ENCODE results near the gene PPIF.

DNA sequence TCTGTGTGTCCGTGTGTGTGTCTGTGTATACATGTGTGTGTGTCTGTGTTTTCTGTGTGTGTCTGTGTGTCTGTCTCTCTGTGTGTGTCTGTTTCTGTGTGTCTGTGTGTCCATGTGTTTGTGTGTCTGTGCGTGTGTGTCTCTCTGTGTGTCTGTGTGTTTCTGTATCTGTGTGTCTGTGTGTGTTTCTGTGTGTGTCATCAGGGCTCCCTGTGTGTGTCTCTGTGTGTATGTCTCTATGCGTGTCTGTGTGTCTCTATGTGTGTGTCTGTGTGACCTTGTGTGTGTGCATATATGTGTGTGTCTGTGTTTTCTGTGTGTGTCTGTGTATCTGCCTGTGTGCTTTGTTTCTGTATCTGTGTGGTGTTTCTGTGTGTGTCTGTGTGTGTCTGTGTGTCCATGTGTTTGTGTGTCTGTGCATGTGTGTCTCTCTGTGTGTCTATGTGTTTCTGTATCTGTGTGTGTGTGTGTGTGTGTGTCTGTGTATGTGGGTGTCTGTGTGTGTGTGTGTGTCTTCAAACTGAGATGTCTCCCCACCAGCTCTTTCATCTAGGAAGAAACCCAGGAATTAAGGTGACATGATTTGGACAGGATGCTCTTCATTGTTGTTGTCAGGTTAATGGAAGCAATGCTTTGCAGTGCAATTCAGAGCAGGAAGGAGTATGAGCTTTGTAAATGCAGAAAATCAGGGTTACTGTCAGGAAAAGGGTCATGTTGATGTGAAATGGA, 20.7 kb upstream of the PPIF start:
- TF ChIP-seq, protein P1, sequence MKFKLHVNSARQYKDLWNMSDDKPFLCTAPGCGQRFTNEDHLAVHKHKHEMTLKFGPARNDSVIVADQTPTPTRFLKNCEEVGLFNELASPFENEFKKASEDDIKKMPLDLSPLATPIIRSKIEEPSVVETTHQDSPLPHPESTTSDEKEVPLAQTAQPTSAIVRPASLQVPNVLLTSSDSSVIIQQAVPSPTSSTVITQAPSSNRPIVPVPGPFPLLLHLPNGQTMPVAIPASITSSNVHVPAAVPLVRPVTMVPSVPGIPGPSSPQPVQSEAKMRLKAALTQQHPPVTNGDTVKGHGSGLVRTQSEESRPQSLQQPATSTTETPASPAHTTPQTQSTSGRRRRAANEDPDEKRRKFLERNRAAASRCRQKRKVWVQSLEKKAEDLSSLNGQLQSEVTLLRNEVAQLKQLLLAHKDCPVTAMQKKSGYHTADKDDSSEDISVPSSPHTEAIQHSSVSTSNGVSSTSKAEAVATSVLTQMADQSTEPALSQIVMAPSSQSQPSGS (tag by site-specific recombination; IDR thresholded peaks at IDR 0.05; ENCODE audit: low read depth), result no peak
- no peak for TF ChIP-seq ZNF423 (tag by site-specific recombination; IDR thresholded peaks at IDR 0.05)
